ENCODE results near the gene TBC1D10B. TPM values are rescaled to one million over a fixed set of nuclear protein-coding genes. Genes with fewer than 3 reads are reported as not detected.

TBC1D10B gene
- total and polyA plus RNA-seq, 2 of the 8 experiments (the other 6 are each of a cell fraction or from before 2014, with no cell fraction given), result 15.4 to 28.6 TPM

DNA sequence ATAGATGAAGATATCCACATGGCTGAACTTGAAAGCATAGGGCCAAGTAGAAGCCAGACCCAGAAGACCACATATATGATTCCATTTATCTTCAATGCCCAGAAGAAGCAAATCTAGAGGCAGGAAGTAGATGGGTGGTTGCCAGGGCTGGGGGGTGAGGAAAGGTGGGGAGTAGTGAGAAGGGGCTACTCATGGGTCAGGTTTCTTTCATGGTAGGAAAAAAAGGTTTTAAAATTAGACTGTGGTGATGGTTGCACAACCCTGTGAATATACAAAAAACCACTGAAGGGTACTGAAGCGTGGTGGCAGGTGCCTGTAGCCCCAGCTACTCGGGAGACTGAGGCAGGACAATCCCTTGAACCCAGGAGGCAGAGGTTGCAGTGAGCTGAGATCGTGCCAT is 20.6 kb downstream of the TBC1D10B start:
- no peak overlapping the region for H2BK15ac ChIP-seq (ENCODE audit: low read length)
- no peak overlapping the region for H3K14ac ChIP-seq (ENCODE audit: insufficient read length)
- H3K23me2 ChIP-seq (ENCODE audit: low read depth, low read length), result peaks cover 3% of the 10 kb centered on the region; the same call in 1 of the 2 replicates
- no peak overlapping the region for H2BK20ac ChIP-seq (ENCODE audit: low read length)
- no peak overlapping the region for H2BK12ac ChIP-seq (ENCODE audit: low read depth, low read length)
- no peak for FAIRE-seq
- H4K20me1 ChIP-seq (replicated peaks in 1 of 2; ENCODE audit: control insufficient read depth in 1 of 2, insufficient read depth in 2 of 2, low read length in 2 of 2), result peaks cover 0 to 3% of the 10 kb centered on the region in 2 experiments
- no peak overlapping the region for H3K4me3 ChIP-seq (ENCODE audit: extremely low read depth in 1 of 4, insufficient read depth in 2 of 4, low read depth in 3 of 4, low read length in 4 of 4)
- no peak overlapping the region for H4K8ac ChIP-seq (ENCODE audit: extremely low read depth, insufficient read depth, low read length)
- peaks cover 0 to 12% of the 10 kb centered on the region in 2 experiments; a peak in 2 of 4 replicates for H3K79me2 ChIP-seq (ENCODE audit: control insufficient read depth in 1 of 2, insufficient read depth in 2 of 2, low read length in 2 of 2)
- no peaks in the 10 kb centered on the region for H3K27me3 ChIP-seq (replicated peaks in 1 of 4; ENCODE audit: control insufficient read depth in 3 of 4, extremely low read depth in 1 of 4, insufficient read depth in 3 of 4, low read length in 3 of 4)
- no peak overlapping the region for H3K4ac ChIP-seq (replicated peaks; ENCODE audit: insufficient read length, low read depth, low read length)
- no peak overlapping the region for H3K23ac ChIP-seq (ENCODE audit: insufficient read length)
- H2BK5ac ChIP-seq (ENCODE audit: low read depth, low read length), result no peak overlapping the region
- CTCF ChIA-PET (ENCODE audit: partially characterized antibody), result no interaction called here
- H3K27ac ChIP-seq (ENCODE audit: low read depth, low read length), result no peak overlapping the region
- no peak overlapping the region for H2AFZ ChIP-seq (ENCODE audit: low read length)
- no peaks in the 10 kb centered on the region; the same call in 1 of the 2 replicates for H3K79me1 ChIP-seq (ENCODE audit: low read depth, low read length)
- no peak overlapping the region for H3K18ac ChIP-seq (ENCODE audit: extremely low read depth, low read length)
- peaks cover 11 to 37% (median 30%) of the 10 kb centered on the region in 4 experiments for H3K36me3 ChIP-seq (ENCODE audit: control insufficient read depth in 2 of 4, insufficient read depth in 4 of 4, low read length in 3 of 4)
- TF ChIP-seq CBX5 (IDR thresholded peaks at IDR 0.05; ENCODE audit: low read depth, low read length) (no peak), SP2 (IDR thresholded peaks at IDR 0.05; ENCODE audit: low read length) (no peak)
- H3K4me2 ChIP-seq (ENCODE audit: insufficient read depth in 1 of 2, low read depth in 2 of 2, low read length in 2 of 2), result no peak overlapping the region
- no peaks in the 10 kb centered on the region for H3K9me3 ChIP-seq (ENCODE audit: insufficient read depth in 2 of 2, low read depth in 1 of 2, low read length in 1 of 2)
- 93% methylated on average over 2 of the region's 3 CpGs; no CpG with 5 or more reads in 1 of the 2 experiments for WGBS, 2 experiments (ENCODE audit: extremely low coverage in 1 of 2, insufficient coverage in 1 of 2, insufficient read length in 1 of 2, insufficient replicate concordance in 2 of 2, low coverage in 1 of 2, low lambda C conversion rate in 2 of 2, missing lambda C conversion rate in 1 of 2)
- H3K9ac ChIP-seq (replicated peaks in 1 of 4; ENCODE audit: extremely low read depth in 1 of 4, low read depth in 3 of 4, low read length in 3 of 4), result no peak overlapping the region
- H2BK120ac ChIP-seq (replicated peaks; ENCODE audit: low read depth, low read length), result no peak overlapping the region
- H3K4me1 ChIP-seq (replicated peaks in 1 of 4; ENCODE audit: control insufficient read depth in 3 of 4, insufficient read depth in 4 of 4, low read length in 3 of 4), result peaks cover 0 to 6% (median 2%) of the 10 kb centered on the region in 4 experiments; a peak in 4 of 7 replicates
- H2AK5ac ChIP-seq (ENCODE audit: low read depth, low read length), result no peak overlapping the region
- POLR2A ChIA-PET (ENCODE audit: partially characterized antibody), result interaction anchor here (0.7 to 1.1 kb wide), 2 partner anchors 8 to 33 kb away, joined by 3 to 4 read pairs; partner anchors contain the start of gene SEPTIN1
- H3K56ac ChIP-seq (replicated peaks; ENCODE audit: insufficient read length, low read depth, low read length), result no peak overlapping the region
- H4K91ac ChIP-seq (replicated peaks; ENCODE audit: insufficient read length, low read length), result no peak overlapping the region
- DNase-seq (ENCODE audit: low read depth in 1 of 2, low spot score in 2 of 2), result no peak
- no peak overlapping the region for H4K5ac ChIP-seq (ENCODE audit: insufficient read length, low read depth, low read length)
